UCSD-AML1 (cell line): ENCODE measurements around the gene CP.
A peak's percentile ranks its signal among the peaks of the same experiment; 100 is the strongest.

Experiments
- DNase-seq: peaks from one replicate; lab custom pipeline; 2025; ENCODE audit not compliant: unreplicated experiment; lab: John Stamatoyannopoulos, UW

The CP gene

DNA sequence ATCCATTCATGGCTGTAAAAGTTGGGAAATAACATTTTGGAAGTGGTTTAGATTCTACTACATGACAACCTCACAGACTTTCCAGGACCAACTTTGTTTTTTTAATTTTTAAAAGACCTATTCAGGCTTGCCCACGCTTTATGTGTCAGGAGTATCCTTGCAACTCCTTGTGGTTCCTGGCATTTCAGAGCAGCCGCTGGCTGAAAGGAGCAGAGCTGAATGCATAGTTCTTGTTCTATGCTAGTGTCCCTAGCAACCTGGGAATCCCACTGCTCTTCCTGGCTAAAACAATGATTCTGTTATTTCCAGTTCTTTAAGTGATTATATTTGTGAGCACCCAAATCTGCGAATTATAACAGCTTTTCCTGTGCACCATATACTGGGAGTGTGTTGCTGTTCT is 34.9 kb downstream of the CP start:
- no peak for DNase-seq

- DNase-seq, result no peak
These were observed 35.4 kb downstream of the CP start for GRCh38 chr3:149186219-149186618.

- DNase-seq, result no peak
These were observed 40.4 kb downstream of the CP start for GRCh38 chr3:149181182-149181581.

DNA sequence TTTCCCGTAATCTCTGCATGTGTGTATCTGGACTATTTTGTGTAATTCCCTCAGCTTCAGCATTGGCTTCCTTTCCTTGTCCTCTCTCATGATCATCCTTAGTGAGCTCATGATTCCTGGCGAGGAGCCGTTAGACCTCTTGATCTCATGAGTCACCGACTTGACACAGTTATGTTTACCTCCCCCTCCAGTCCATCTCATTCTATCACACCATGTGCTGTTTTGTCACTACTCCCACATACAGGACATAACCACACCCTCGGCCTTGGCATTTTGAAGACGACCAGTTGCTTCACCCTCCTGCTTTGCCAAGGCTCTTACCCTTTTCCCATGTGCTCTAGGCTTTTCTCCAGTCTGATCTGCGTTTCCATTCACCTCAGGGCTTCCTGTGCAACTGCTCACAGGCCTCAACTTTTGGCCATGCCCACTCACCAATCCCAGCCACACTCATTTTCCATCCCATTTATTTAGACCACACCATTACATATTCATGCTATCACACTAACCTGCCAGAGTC is 41.5 kb downstream of the CP start:
- DNase-seq, result no peak

- no peak for DNase-seq
These were observed 42.4 kb downstream of the CP start for GRCh38 chr3:149179220-149179619.

- DNase-seq, result no peak
These were observed 44.5 kb downstream of the CP start for GRCh38 chr3:149177122-149177521.

DNA sequence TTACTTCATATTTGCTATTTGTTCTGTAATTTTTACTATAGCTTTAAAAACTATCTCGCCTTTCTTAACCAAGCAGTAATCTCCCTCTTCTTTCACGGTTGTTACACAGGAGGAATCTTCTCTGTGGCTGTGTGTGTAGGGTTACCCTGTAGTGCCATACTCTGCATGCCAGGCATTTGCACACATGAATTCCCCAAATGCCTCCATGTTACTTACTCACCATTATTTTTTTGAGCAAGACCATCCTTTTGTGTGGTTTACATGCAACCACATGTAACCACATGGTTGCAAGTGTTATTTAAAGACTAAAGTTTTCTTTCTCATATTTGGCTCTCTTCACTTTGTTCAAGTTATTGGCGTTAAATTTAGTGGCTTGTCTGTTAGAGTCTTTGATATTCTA is 46.7 kb downstream of the CP start:
- no peak for DNase-seq

- no peak for DNase-seq
These were observed 51.0 kb downstream of the CP start for GRCh38 chr3:149170672-149171071.

DNA sequence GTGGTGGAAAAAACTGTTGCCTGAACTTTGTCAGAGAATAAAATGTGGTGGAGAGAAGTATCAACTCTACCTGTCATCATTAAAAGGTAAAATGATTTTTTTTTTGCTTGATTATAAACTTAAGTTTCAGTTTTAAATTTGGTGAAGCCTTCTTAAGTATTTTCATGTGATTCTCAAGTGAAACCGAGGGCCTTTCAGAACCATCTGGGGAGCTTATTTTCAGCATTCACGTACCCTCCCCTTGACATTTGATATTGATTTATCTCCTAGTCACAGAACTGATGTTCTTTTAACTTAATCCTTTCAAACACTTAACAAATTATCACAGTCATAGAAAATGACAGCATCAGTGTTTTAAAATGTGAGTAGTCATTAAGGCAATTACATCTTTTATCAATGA is 53.7 kb downstream of the CP start:
- DNase-seq, result no peak

- no peak for DNase-seq
These were observed 58.6 kb downstream of the CP start for GRCh38 chr3:149163066-149163465.

DNA sequence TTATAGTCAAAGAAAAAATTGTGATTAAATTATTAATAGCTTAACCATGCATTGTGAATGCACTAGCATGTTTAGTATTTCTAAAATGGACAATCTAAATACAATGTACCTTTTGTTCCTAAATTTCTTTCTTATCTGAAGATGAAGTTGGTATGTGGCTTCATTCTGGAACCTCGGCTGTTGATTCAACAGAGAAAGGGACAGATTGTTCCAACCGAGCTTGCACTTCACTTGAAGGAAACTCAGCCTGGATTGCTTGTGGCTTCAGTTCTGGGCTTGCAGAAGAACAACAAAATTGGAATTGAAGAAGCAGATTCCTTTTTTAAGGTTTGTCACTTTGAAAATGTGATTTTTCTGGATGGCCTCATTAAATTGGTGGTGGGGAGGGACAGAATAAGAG is 59.6 kb downstream of the CP start:
- no peak for DNase-seq

GRCh38 chr3:149160754-149161300 is 60.8 kb downstream of the CP start:
- no peak for DNase-seq

DNA sequence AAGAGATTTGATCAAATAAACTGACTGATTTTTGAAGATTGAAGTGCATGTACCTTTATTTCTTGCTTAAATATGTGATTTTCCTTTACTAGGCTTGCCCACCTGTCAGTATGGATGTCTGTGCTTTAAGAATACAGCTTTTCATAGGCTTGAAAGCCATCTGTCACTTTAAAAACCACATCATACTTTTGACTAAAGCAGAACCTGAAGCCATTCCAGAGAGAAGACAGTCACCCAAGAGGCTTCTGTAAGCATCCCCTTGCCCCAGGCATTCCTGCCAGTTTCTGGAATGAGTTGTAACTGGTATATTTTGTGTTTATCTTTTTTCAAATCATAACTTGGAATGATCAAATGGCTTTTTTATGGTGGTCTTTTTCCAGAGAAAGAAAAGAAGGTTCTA is 68.2 kb downstream of the CP start:
- no peak for DNase-seq

DNA sequence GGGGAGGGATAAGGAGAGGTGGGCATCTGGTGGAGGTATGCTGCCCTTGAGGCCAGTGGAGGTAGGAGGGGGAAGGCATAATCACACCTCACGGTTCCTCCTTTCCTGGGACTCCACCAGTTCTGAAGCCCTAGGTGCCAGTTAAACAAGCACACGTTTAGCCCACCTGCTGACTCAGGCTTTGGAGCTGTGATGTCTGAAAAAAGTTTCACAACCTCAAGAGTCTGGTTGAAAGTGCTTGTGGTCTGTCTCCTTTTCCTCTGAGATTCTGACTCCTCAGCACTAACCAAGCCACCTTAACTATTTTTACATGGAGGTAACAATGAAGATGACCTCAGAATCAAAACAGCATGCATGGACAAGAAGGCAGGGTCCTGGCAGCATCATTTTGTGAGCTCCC is 69.2 kb downstream of the CP start:
- DNase-seq, result no peak

- DNase-seq, result peak; percentile 36
These were observed 69.8 kb downstream of the CP start for GRCh38 chr3:149151843-149152242.

GRCh38 chr3:149150436-149150835 is 71.2 kb downstream of the CP start:
- DNase-seq, result no peak

GRCh38 chr3:149145974-149146373 is 75.7 kb downstream of the CP start:
- no peak for DNase-seq

DNA sequence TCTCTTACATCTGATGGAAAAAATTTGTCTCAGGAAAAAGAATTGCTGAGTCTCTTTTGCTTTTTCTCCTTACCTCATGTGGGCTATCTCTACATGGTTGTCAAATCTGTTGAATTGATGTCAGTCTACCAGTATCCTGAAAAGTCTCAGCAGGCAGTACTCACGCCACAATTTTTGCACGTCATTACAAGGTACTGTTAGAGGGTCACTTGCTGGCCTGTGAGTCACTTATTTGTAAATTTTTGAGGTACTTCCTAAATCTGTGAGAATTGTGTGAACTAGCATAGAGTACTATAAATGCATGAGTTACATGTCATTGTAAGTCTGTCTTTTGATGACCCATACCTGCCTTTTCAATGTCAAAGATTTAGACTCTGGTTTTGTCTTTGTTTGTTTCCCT is 76.3 kb downstream of the CP start:
- DNase-seq, result no peak

- DNase-seq, result no peak
These were observed 78.9 kb downstream of the CP start for GRCh38 chr3:149142682-149143081.

DNA sequence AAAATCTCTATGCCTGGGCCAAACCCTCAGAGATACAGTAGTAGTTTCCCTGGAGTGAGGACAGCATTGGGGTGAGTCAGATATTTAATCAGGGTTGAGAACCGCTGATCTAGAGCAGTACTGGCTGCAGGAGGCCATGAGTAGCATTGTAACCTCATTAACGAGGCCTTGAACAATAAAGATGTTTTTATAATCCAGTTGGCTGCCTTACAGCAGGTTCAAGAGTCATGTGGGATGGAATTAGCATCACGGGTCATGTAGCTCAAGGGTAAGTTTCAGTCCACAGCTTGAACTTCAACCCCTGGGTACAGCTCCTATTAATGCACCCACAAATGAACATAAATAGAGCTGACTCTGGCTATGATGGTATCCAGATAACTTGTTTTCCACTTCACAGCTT is 87.1 kb downstream of the CP start:
- DNase-seq, result no peak

- no peak for DNase-seq
These were observed 90.0 kb downstream of the CP start for GRCh38 chr3:149131589-149131988.

- peak; percentile 92 for DNase-seq
These were observed 92.1 kb downstream of the CP start, which contains the start of gene HPS3 for GRCh38 chr3:149129326-149130205. HPS3 (plus strand) TSS chr3:149129638; CDS start chr3:149129724, 86 bp downstream.
